ENCODE results near the gene GTF3C5.
"Not testable (repeated sequence)": the region's sequence is repeated elsewhere in the genome, so short reads cannot be mapped to it uniquely, and the experiment has no call there.

DNA sequence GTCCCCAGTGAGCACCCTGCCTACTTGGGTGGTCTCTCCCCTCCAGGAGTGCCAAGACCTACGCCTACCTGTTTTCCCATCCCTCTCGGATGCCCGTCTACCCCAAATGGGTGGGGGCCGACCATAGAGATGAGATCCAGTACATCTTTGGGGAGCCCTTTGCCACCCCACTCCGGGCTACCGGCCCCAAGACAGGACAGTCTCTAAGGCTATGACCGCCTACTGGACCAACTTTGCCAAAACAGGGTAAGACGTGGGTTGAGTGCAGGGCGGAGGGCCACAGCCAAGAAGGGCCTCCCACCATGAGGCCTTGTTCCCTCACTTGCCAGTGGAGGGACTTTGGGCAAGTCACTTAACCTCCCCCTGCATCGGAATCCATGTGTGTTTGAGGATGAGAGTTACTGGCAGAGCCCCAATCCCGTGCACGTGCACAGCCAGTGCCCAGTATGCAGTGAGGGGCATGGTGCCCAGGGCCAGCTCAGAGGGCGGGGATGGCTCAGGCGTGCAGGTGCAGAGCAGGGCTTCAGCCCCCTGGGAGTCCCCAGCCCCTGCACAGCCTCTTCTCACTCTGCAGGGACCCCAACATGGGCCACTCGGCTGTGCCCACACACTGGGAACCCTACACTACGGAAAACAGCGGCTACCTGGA is 55.5 kb downstream of the GTF3C5 start:
- TF ChIP-seq RARB, SNAI2, ZFP30 (CRISPR knock-in tag; IDR thresholded peaks at IDR 0.05): not testable (repeated sequence)
- TF ChIP-seq, protein P1, sequence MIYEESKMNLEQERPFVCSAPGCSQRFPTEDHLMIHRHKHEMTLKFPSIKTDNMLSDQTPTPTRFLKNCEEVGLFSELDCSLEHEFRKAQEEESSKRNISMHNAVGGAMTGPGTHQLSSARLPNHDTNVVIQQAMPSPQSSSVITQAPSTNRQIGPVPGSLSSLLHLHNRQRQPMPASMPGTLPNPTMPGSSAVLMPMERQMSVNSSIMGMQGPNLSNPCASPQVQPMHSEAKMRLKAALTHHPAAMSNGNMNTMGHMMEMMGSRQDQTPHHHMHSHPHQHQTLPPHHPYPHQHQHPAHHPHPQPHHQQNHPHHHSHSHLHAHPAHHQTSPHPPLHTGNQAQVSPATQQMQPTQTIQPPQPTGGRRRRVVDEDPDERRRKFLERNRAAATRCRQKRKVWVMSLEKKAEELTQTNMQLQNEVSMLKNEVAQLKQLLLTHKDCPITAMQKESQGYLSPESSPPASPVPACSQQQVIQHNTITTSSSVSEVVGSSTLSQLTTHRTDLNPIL (CRISPR knock-in tag; IDR thresholded peaks at IDR 0.05; ENCODE audit: low read depth), result not testable (repeated sequence)

Measured in SK-N-SH treated with all-trans-retinoic acid at 6 μM for 48 hours (cell line).